Subcutaneous abdominal adipose tissue (tissue), 5 donors: ENCODE results near the gene PHOSPHO1.

Experiments
- H3K27ac ChIP-seq: one replicate; pipeline ENCODE4 v1.7.0; 2013; ENCODE audit warnings: low read depth, mild to moderate bottlenecking, inconsistent platforms, low read length, moderate library complexity
- H3K27me3 ChIP-seq, 5 donors: one replicate each; pipeline ENCODE4 v1.7.0; 2013; ENCODE audit warnings: low read length in 5 of 5, inconsistent platforms in 1 of 5; ENCODE audit not compliant: control insufficient read depth in 5 of 5, insufficient read depth in 4 of 5
- H3K36me3 ChIP-seq, 5 donors: one replicate each; pipeline ENCODE4 v1.7.0; 2013; ENCODE audit warnings: low read length in 5 of 5; ENCODE audit not compliant: control insufficient read depth in 5 of 5, insufficient read depth in 5 of 5
- H3K4me1 ChIP-seq, 5 donors: one replicate each; pipeline ENCODE4 v1.7.0; 2013; ENCODE audit warnings: low read length in 5 of 5, mild to moderate bottlenecking in 3 of 5, moderate library complexity in 1 of 5; ENCODE audit not compliant: control insufficient read depth in 5 of 5, insufficient read depth in 5 of 5
- H3K4me3 ChIP-seq, 5 donors: one replicate each; pipeline ENCODE4 v1.7.0; 2013; ENCODE audit warnings: low read length in 5 of 5, low read depth in 1 of 5
- H3K9ac ChIP-seq, 5 donors: one replicate each; pipeline ENCODE4 v1.7.0; 2013; ENCODE audit warnings: low read length in 5 of 5, mild to moderate bottlenecking in 4 of 5, moderate library complexity in 3 of 5
- H3K9me3 ChIP-seq, 5 donors: one replicate each; pipeline ENCODE4 v1.7.0; 2013; ENCODE audit warnings: low read length in 5 of 5; ENCODE audit not compliant: control insufficient read depth in 5 of 5
- donor health status: healthy.
- donor health status: healthy.
- donor health status: healthy.
- donor health status: healthy.
- donor health status: healthy.

PHOSPHO1 gene

GRCh38 chr17:49223517-49224197 is 6.9 kb downstream of the PHOSPHO1 start:
- H3K4me3 ChIP-seq: peak overlapping the region; percentile 17 to 51 (median 43)
- no peak overlapping the region for H3K27ac ChIP-seq
- peaks cover 24 to 62% (median 49%) of the 10 kb centered on the region in 5 donors for H3K27me3 ChIP-seq
- no peak overlapping the region for H3K9ac ChIP-seq
- no peaks in the 10 kb centered on the region for H3K9me3 ChIP-seq
- H3K4me1 ChIP-seq: peaks cover 0 to 32% (median 20%) of the 10 kb centered on the region in 5 donors
- no peaks in the 10 kb centered on the region for H3K36me3 ChIP-seq

DNA sequence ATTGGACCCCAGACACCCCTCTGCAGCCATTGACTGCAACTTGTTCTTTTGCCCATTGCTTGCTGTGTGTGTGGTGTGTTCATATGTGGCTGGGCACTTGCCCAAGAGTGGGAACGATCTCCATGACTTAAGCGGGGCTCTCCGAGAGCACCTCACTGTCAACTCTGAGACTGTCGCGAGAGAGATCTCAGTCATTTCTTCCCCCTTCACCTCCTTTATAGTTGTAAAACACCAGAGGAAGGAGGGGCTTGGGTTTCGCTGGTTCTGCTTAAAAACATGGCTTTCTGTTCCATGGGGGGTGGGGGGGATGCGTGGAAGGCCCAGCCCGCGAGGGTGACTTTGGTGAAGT is 7.4 kb downstream of the PHOSPHO1 start:
- H3K9ac ChIP-seq: no peak overlapping the region
- H3K4me3 ChIP-seq: peak overlapping the region in 1 of 5 donors; percentile 51
- H3K27me3 ChIP-seq: peaks cover 24 to 60% (median 49%) of the 10 kb centered on the region in 5 donors

GRCh38 chr17:49219987-49220386 is 10.6 kb downstream of the PHOSPHO1 start:
- H3K9ac ChIP-seq: no peak overlapping the region
- H3K4me3 ChIP-seq: no peak overlapping the region
- H3K27me3 ChIP-seq: peaks cover 14 to 32% (median 31%) of the 10 kb centered on the region in 5 donors

More for the DNA sequence above, 7.4 kb downstream of the PHOSPHO1 start:
- Histone ChIP-seq H3K27ac (no peak overlapping the region), H3K9me3 (no peaks in the 10 kb centered on the region), H3K36me3 (no peaks in the 10 kb centered on the region), H3K4me1 (peaks cover under 1 to 36% (median 22%) of the 10 kb centered on the region in 5 donors)

GRCh38 chr17:49218941-49219913 is 11.4 kb downstream of the PHOSPHO1 start:
- peaks cover 6 to 24% (median 23%) of the 10 kb centered on the region in 5 donors for H3K27me3 ChIP-seq
- H3K27ac ChIP-seq: no peak overlapping the region
- no peak overlapping the region for H3K9ac ChIP-seq
- peaks cover 12 to 48% (median 40%) of the 10 kb centered on the region in 5 donors for H3K4me1 ChIP-seq
- no peaks in the 10 kb centered on the region for H3K36me3 ChIP-seq
- H3K9me3 ChIP-seq: no peaks in the 10 kb centered on the region
- H3K4me3 ChIP-seq: no peak overlapping the region

More at GRCh38 chr17:49219987-49220386, 10.6 kb downstream of the PHOSPHO1 start:
- Histone ChIP-seq H3K4me1 (peaks cover 9 to 50% (median 43%) of the 10 kb centered on the region in 5 donors), H3K36me3 (no peaks in the 10 kb centered on the region), H3K9me3 (no peaks in the 10 kb centered on the region), H3K27ac (no peak overlapping the region)

GRCh38 chr17:49217651-49218413 is 12.8 kb downstream of the PHOSPHO1 start:
- Histone ChIP-seq H3K9ac (no peak overlapping the region), H3K4me1 (peaks cover 12 to 49% (median 29%) of the 10 kb centered on the region in 5 donors), H3K9me3 (no peaks in the 10 kb centered on the region), H3K27ac (no peak overlapping the region), H3K4me3 (peak overlapping the region in 1 of 5 donors; percentile 26), H3K36me3 (no peaks in the 10 kb centered on the region), H3K27me3 (peaks cover under 1 to 13% (median 10%) of the 10 kb centered on the region in 5 donors)

DNA sequence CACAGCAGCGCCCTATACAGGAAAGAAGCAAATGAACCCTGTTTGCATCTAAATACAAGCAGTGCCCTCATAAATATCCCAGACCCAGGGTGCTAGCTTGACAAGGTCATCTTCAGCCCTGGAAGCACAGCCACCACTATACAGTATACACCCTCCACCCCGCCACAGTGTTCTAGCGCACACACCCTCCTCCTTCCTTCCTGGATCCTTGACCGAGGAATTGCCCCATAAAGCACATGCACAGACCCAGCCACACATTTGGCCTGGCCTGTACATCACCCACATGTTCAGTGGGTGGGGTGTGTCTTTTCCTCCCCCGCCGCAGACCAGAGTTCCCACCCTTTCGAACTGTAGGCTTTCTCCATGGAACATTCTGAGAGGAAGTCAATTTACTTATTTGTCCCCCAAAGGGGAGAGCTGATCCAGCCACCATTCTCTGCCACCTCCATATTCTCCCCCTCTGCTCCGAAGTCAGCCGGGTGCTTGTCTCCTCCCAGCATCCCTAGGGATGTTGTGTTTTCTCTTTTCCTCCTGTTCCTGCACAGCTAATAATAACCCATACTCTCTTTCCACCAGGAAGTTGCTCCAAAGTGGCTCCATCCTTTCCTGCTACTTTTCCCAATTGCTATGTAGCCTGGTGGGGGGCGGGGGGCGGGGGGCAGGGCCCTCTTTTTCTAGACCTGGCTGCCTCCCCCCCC is 13.5 kb downstream of the PHOSPHO1 start:
- Histone ChIP-seq H3K27ac (peak overlapping the region; percentile 50), H3K9ac (no peak overlapping the region), H3K4me1 (peaks cover 12 to 51% (median 29%) of the 10 kb centered on the region in 5 donors), H3K36me3 (no peaks in the 10 kb centered on the region), H3K9me3 (no peaks in the 10 kb centered on the region), H3K27me3 (peaks cover 0 to 10% (median 5%) of the 10 kb centered on the region in 5 donors), H3K4me3 (no peak overlapping the region)

GRCh38 chr17:49216482-49216881 is 14.1 kb downstream of the PHOSPHO1 start:
- Histone ChIP-seq H3K36me3 (no peaks in the 10 kb centered on the region), H3K27me3 (peaks cover 0 to 6% (median 5%) of the 10 kb centered on the region in 5 donors), H3K27ac (peak overlapping the region; percentile 50), H3K4me3 (no peak overlapping the region), H3K9ac (no peak overlapping the region), H3K4me1 (peaks cover 12 to 51% (median 29%) of the 10 kb centered on the region in 5 donors), H3K9me3 (no peaks in the 10 kb centered on the region)

DNA sequence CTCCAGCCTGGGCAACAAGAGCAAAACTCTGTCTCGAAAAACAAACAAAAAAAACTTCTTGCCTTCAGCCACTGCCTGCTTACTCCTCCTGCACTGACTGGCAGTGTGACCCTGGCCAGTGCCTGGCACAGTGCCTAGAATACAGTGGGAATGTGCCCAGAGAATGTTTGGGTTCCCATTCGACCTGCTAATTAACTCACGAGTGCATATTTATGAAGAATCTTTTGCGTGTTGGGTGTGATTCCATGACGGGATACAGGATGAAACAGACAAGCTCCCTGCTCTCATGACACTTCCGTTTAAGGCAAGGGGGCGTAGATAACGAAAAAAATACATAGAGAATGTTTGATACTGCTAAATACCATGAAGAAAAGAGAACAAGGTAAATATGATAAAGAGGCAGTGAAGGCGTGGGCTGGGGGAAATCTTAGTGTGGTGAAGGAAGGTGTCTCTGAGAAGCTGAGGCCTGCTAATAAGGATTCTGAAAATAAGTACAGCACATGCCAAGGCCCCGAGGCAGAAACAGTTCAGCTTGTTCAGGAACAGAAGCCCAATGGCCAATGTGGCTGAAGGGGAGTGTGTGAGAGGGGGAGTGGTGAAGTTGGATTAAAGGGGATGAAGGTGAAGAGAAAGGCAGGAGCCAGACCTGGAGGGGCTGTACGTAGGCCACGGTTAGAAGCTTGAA is 15.8 kb downstream of the PHOSPHO1 start:
- Histone ChIP-seq H3K27ac (no peak overlapping the region), H3K4me1 (peaks cover 12 to 63% (median 35%) of the 10 kb centered on the region in 5 donors), H3K36me3 (no peaks in the 10 kb centered on the region), H3K4me3 (peak overlapping the region in 1 of 5 donors; percentile 6), H3K9me3 (no peaks in the 10 kb centered on the region), H3K27me3 (peaks cover 0 to 12% (median 6%) of the 10 kb centered on the region in 5 donors), H3K9ac (no peak overlapping the region)

DNA sequence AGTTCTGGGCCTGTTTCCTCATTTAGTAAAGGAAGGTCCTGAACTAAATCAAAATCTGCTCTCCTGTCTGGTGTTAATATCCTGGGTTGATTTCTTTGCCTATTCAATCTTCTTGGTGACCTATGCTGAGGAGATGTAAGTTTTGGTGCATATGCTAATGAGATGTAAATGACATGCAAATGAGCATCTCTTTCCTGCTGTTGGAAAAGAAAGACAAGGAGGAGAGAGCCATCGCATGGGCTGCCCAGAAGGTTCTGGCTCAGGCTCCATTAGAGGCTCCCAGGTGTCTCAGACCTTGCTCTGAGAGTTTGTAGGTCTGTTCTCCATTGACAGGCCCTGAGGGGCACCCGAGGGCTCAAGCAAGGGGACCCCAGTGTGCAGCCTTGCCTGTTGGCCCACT is 16.7 kb downstream of the PHOSPHO1 start:
- no peak overlapping the region for H3K9ac ChIP-seq
- H3K36me3 ChIP-seq: no peaks in the 10 kb centered on the region
- peaks cover 0 to 10% (median 6%) of the 10 kb centered on the region in 5 donors for H3K27me3 ChIP-seq
- peaks cover 12 to 69% (median 33%) of the 10 kb centered on the region in 5 donors for H3K4me1 ChIP-seq
- H3K27ac ChIP-seq: no peak overlapping the region
- no peak overlapping the region for H3K4me3 ChIP-seq
- no peaks in the 10 kb centered on the region for H3K9me3 ChIP-seq
